ENCODE measurements around the gene SMAD6. TPM values are rescaled to one million over a fixed set of nuclear protein-coding genes. Genes with fewer than 3 reads are reported as not detected.

Gene SMAD6
- total RNA-seq, 1 donor: 1.9 TPM

DNA sequence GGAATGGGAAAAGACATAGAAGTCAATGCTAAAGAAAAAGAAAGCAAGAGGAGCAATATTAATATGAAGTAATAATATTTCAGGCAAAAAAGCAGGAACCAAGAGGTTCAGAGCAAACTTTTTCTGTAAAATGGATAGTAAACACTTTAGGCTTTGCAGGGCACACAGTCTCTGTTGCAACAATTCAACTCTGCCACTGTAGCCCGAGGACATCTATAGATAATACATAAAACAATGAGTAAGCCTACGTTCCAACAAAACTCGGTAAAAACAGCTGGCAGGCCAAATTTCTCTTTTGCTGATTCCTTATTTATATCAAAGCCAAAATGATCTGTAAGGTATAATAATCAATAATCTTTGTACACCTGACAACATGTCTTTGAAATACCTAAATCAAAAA lies 56.8 kb downstream of the SMAD6 start:
- peaks cover 7% of the 10 kb centered on the region for H3K4me1 ChIP-seq (ENCODE audit: insufficient read depth, low read length)
- H3K4me3 ChIP-seq (ENCODE audit: low read length): no peak overlapping the region
- H3K27me3 ChIP-seq (ENCODE audit: insufficient read depth, low read length): peaks cover 18% of the 10 kb centered on the region

DNA sequence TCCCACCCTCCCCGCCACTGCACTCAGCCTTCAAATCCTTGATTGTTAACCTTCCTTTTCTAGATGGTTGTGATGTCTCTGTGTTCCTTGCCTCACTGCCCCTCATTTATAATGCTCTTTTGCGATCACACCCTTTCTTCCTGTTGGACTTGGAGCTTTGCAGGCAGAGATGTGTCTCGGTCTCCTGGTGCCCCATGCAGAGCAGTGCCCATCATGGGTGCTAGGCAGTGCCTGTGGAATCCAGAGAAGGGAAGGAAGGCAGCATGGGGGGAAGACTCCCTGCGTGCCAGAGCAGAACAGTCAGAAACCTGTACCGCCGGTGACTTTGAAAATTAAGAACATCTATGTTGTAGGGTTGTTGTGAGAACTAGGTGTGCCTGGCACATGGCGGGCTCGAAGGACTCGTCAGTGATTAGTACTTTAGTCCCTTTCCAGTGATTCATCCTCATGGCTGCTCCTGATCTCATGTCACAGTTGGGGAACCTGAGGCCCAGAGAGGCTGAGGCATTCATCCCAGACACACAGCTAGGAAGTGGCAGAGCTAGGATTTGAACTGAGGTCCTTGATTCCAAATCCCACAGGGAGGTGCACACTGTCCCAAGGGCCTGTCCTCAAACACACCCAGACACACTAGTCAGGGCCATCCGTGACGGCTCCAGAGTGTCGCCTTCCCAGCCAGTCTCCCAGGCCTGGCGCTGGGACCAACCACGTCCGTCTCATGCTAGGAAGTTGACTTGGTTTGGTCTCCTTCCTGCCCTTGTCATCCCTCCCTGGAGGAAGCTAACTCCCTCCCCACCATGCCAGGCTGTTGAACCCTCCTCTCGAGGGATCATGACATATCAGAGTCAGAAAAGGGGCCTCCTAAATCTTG lies 58.3 kb downstream of the SMAD6 start:
- H3K4me3 ChIP-seq (ENCODE audit: low read length): no peak overlapping the region
- H3K9me3 ChIP-seq (ENCODE audit: low read depth, low read length): no peaks in the 10 kb centered on the region
- peaks cover 11% of the 10 kb centered on the region for H3K4me1 ChIP-seq (ENCODE audit: insufficient read depth, low read length)
- peaks cover 18% of the 10 kb centered on the region for H3K27me3 ChIP-seq (ENCODE audit: insufficient read depth, low read length)

More for the DNA sequence above, 56.8 kb downstream of the SMAD6 start:
- no peaks in the 10 kb centered on the region for H3K9me3 ChIP-seq (ENCODE audit: low read depth, low read length)

DNA sequence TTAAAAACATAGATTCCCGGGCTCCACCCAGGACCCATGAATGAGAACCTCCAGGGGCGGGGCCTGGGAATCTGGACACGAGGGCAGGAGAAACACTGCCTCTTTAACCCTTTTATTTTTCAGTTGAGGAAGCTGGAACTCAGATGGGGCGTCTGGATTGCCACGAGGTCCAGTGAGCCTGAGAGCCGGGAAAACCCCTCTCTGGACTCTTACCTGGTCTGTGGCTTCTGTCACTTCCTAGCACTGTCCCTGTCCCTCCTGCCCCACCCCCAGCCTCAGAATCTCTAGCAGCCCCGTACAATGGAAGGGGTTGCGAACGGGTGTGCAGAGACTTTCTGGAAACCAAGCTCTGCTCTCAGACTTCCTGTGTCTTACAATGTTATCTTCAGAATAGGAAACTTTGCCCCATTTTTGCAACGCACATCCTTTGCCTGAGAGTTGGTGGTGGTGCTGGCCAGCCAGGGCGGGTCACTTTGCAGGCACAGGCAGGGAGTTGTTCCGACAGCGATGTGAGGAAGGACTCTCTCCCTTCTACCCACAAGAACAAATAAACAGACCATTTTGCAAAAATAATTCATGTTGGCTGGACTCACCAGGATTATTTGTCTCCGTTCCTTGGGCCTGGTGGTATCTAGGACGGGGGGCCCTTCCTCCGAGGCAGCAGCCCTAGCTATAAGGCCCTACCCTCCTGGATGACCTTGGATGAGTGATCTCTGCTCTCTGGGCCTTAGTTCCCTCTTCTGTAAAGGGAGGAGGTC lies 59.1 kb downstream of the SMAD6 start:
- no peaks in the 10 kb centered on the region for H3K9me3 ChIP-seq (ENCODE audit: low read depth, low read length)
- peaks cover 19% of the 10 kb centered on the region for H3K4me1 ChIP-seq (ENCODE audit: insufficient read depth, low read length)
- H3K4me3 ChIP-seq (ENCODE audit: low read length): no peak overlapping the region
- peaks cover 22% of the 10 kb centered on the region for H3K27me3 ChIP-seq (ENCODE audit: insufficient read depth, low read length)

DNA sequence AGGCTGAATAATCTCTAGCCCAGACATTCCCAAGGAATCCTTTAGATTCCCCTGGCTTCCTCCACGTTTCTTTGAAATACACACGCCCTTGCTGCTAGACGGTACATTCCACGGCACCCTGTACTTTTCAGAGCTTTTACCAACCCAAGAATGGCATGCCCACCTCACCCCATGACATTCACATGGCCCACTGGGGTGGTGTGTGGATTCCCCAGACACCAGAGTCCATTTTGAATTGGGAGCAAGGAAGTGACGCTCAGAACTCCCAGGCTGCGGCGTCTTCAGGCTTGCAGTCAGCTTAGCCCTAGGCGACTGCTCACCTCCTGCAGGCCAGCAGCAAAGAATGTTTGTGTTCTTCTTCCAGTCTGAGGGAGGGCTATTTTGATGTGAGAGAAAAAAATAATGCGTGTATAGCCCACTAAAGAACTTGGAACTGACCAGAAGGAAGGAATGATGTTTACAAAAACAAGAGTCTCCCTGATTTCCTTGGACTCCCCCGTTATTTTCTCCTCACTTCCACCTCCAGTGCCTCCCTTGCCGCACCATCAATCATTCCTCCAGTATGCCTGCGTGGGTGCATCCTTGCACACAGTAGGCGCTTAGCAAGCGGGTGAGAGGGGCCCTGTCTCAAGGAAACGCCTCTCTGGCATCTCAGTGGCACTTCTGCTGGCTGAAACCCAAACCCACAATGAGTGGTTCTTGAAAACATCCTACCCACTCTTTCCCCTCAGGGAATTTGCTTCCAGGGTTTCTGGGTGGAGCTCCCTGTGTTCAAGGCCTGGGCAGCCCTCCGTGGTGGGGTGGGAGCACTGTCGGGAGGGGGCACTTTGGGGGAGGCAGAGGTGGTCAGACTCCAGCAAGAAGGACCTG lies 59.9 kb downstream of the SMAD6 start:
- no peak overlapping the region for H3K4me3 ChIP-seq (ENCODE audit: low read length)
- peaks cover 27% of the 10 kb centered on the region for H3K27me3 ChIP-seq (ENCODE audit: insufficient read depth, low read length)
- peaks cover 22% of the 10 kb centered on the region for H3K4me1 ChIP-seq (ENCODE audit: insufficient read depth, low read length)
- no peaks in the 10 kb centered on the region for H3K9me3 ChIP-seq (ENCODE audit: low read depth, low read length)

DNA sequence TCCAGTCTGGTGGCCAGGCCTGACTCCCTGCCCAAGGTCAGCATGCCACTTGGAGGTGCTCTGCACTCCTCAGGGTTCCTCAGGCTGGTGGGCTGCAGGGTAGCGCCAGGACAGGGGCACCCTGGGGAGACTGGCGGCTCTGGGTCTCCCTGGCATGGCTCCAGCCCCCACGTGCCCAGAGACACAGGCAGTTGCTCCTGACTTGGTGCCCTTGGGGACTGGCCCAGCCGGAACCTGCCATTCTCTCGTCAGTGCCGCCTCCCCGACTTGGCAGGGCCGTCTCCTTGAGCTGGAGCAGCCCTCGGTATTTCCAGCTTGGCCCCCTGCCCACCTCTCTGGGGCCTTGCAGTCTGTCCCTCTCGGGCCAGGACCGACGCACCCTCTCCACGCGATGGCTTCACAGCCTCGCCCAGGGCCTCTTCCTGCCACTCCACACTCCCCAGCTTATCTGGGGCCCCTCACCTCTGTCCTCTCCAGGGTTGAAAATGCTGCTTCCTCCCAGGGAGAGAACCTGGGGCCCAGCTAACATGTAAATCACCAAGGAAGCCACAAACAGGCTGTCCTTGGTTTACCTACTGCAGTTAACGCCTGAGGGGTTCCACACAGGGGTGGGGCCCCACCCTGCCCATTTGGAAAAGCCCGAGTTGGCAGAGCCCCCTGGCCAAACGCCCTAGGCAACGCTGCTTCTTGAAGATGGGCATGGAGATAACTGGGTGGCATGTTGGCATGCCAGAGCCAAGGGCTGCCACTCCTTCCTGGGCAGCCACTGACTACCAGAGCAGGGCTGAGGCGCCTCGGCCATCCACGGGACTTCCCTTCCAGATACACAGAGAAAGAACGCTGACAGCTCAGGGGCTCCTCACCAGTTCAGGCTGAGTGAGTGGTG lies 61.4 kb downstream of the SMAD6 start:
- peaks cover 28% of the 10 kb centered on the region for H3K27me3 ChIP-seq (ENCODE audit: insufficient read depth, low read length)
- no peak overlapping the region for H3K4me3 ChIP-seq (ENCODE audit: low read length)
- H3K9me3 ChIP-seq (ENCODE audit: low read depth, low read length): no peaks in the 10 kb centered on the region
- peaks cover 22% of the 10 kb centered on the region for H3K4me1 ChIP-seq (ENCODE audit: insufficient read depth, low read length)

DNA sequence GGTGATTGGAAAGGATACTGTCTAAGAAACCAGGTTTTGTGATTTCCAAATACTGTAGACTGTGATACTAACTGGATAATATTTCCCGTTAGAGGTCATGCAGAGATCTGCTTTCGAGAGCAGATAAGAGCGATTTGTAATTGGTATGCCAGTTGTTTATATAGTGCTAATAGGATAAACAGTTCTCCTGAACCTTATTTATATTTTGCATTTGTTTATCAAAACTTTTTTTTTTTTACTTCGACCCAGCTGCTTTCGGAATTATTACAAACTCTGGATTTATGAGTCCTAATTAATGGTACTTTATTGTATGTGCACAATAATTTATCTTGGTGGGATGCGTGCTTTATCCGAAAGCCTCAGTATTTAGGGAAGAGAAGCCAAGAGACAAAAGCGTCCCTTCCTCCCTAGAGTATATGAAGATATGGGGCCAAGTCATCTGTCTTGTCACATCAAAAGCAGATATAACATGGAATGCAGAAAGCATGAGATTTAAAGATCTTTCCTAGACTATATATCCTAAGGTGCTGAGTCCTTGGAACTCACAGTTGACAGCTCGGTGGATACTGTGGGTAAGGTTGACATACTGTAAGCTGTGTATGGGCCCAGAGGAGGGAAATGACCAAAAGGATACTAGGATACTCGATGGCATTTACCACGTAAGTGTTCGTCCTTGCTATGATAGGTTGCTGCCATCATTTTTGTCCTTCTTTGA lies 62.2 kb downstream of the SMAD6 start:
- Histone ChIP-seq H3K27me3 (ENCODE audit: insufficient read depth, low read length) (peaks cover 28% of the 10 kb centered on the region), H3K4me3 (ENCODE audit: low read length) (no peak overlapping the region), H3K9me3 (ENCODE audit: low read depth, low read length) (no peaks in the 10 kb centered on the region), H3K4me1 (ENCODE audit: insufficient read depth, low read length) (peaks cover 22% of the 10 kb centered on the region)

DNA sequence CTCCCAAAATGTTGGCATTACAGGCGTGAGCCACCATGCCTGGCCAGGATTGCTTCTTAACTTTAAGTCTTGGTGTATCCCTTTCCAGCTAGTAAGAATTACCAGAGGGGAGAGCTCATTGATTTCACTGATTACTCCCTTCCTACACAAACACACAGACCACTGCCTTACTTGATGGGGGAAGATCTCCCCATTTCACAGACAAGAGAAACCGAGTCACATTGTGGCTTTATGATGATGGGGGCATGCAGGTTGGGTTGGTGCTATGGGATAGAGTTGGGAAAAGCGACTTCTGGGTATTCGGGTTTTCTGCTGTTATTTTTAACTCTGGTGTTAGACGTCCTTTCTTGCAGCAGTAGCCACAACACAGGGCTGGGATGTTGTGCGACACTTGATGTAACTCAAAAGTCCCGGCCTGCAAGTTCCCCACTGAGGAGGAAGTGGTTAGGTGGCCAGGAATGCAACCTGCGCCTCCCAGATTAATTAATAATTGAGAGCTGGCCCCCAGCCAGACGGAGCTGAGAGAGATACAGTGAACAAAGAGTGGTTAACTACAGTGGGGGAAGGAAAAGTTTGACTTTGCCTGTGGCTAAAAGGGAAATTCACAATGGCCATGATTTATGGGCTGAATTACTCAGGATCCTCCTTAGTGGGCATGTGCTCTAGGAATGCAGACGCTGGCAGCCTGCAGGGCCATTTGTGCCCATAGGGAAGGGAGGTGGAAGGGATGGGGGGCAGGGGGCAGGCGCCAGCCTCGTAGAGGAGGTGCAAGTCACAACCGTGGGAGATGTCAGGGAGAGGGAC lies 63.6 kb downstream of the SMAD6 start:
- Histone ChIP-seq H3K4me1 (ENCODE audit: insufficient read depth, low read length) (peaks cover 22% of the 10 kb centered on the region), H3K9me3 (ENCODE audit: low read depth, low read length) (no peaks in the 10 kb centered on the region), H3K4me3 (ENCODE audit: low read length) (no peak overlapping the region), H3K27me3 (ENCODE audit: insufficient read depth, low read length) (peaks cover 28% of the 10 kb centered on the region)

DNA sequence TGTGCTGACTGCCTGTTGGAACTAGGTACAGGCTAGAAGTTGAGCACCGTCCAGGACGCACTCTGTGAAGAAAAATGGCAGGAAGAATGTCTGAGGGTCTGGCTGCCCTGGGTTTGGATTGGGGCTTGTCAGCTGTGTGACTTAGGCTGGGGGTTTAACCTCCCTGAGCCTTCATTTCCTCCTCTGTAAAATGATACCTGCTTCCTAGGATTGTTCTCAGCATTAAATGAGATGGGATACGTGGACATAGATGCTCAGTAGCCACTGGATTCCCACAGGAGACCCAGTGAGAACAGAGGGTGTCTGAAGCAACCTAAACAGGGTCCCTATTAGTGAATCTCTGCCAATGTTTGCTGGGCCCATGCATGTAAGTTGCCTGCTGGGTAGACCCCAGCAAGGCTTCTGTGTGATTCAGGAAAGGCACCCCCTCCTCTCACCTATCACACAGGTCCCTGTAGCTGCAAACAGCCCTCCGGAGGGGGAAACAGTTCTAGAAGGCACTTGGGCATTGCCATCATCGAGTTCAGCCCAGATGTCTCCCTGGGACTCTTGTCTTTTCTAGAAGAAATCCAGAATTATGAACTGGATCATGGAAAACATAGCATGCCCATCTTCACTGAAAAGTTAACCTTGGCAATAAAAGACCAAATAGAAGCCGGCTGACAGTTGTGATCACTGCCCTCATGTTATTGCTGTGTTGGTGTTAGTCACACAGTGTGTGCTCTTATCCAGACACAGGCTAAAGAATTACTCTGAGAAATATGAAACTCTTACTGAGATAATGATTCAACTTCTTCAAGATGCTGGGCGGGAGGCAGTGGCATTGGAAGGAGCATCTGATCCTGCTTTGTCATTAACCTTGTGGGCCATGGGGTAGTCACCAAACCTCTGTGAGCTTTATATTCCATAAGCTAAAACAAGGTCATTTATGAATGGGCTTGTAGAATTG lies 64.5 kb downstream of the SMAD6 start:
- no peaks in the 10 kb centered on the region for H3K9me3 ChIP-seq (ENCODE audit: low read depth, low read length)
- peaks cover 22% of the 10 kb centered on the region for H3K4me1 ChIP-seq (ENCODE audit: insufficient read depth, low read length)
- peaks cover 28% of the 10 kb centered on the region for H3K27me3 ChIP-seq (ENCODE audit: insufficient read depth, low read length)
- no peak overlapping the region for H3K4me3 ChIP-seq (ENCODE audit: low read length)

DNA sequence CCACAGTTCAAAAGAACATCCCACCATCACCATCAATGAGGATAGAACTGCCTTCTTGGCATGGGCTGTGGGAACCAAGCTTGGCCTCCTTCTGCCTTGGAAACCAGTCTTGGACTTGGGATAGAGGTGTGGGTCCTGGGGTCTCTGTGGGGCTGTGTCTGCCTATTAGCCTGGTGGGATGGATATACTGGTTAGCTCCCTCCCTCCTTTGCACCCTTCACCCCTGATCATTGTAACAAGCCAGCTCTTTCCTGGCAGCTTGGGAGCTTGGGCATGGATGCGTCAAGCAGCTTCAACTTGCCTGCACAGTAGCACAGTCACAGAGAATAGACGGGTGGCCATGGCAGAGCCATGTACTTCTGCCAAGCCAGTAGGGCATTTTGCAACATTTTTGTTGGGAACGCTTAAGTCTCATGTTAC lies 65.2 kb downstream of the SMAD6 start:
- Histone ChIP-seq H3K4me1 (ENCODE audit: insufficient read depth, low read length) (peaks cover 22% of the 10 kb centered on the region), H3K4me3 (ENCODE audit: low read length) (no peak overlapping the region)

DNA sequence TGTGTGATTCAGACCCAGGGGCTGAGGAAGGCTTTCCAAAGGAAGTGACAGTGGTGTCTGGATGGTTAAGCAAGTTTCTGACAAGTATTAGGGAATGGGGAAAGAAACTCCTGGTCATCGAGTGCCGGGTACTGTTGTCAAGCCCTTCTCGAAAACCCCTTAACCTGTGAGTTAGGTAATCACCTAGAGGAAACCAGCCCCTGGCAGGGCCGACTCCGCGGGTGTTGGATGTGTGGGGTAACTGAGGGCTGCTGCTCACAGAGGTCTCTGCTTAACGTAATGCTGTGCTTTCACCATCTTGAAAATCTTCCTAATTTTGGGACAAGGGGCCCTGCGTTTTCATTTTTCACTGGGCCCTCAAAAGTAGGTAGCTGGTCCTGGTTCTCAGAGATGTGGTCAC lies 67.0 kb downstream of the SMAD6 start:
- peaks cover 15% of the 10 kb centered on the region for H3K4me1 ChIP-seq (ENCODE audit: insufficient read depth, low read length)
- H3K9me3 ChIP-seq (ENCODE audit: low read depth, low read length): no peaks in the 10 kb centered on the region
- no peak overlapping the region for H3K4me3 ChIP-seq (ENCODE audit: low read length)
- peaks cover 9% of the 10 kb centered on the region for H3K27me3 ChIP-seq (ENCODE audit: insufficient read depth, low read length)

More for the DNA sequence above, 65.2 kb downstream of the SMAD6 start:
- Histone ChIP-seq H3K27me3 (ENCODE audit: insufficient read depth, low read length) (peaks cover 21% of the 10 kb centered on the region), H3K9me3 (ENCODE audit: low read depth, low read length) (no peaks in the 10 kb centered on the region)

DNA sequence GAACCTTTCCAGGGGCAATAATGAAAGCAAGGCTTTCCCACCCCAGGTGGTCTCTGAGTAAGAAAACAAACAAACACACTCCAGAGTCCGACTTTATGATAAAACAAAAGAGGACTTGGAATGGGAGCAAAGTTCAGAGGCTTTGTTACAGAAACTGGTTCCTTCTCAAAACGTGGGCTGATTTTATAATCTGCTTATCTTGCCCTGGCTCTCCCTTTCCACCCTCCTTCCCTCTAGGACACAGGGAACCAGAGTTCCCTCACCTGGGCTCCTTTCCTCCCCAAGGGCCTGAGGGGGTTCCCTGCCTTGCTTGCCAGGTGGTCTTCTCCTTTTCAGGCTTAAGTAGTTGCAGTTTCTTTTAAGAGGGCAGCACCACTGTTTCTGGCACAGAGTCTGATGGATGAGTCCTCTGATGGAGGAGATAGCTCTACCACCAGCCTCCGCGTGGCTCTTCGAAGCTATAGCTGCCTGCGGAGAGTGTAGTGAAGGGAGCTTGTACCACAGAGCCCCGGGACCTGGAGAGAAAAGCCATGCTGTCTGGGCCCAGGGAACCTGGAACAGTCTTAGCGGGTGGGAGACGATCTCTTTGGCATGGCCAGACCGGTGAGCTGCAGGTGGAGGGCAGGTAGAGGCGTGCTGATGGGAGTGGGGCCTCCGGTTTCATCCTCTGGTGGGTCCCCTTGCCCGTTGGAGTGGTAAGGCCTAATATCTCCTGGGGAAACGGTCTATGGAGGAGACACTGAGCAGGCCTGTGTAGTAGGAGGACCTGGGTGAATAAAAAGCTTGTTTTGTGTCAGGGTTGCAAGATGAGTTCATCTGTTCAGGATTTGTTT lies 68.7 kb downstream of the SMAD6 start:
- H3K9me3 ChIP-seq (ENCODE audit: low read depth, low read length): no peaks in the 10 kb centered on the region
- no peak overlapping the region for H3K4me3 ChIP-seq (ENCODE audit: low read length)
- H3K27me3 ChIP-seq (ENCODE audit: insufficient read depth, low read length): peaks cover 9% of the 10 kb centered on the region
- H3K4me1 ChIP-seq (ENCODE audit: insufficient read depth, low read length): peaks cover 7% of the 10 kb centered on the region

DNA sequence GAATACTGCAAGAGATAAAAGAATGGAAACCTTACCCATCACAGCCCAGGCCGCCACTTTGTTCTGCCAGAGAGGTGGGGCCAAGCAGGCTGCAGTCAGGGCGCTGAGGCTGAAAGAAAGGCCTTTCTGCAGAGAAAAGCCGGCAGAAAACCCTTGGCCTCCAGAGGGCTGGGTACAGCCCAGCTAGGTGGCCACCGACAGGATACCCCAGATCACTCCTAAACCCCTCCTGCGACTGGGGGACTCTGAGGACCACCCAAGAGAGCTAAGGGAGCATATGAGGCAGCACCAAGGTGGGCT lies 69.3 kb downstream of the SMAD6 start:
- Histone ChIP-seq H3K4me3 (ENCODE audit: low read length) (no peak overlapping the region), H3K4me1 (ENCODE audit: insufficient read depth, low read length) (peaks cover 1% of the 10 kb centered on the region), H3K9me3 (ENCODE audit: low read depth, low read length) (no peaks in the 10 kb centered on the region), H3K27me3 (ENCODE audit: insufficient read depth, low read length) (peaks cover 6% of the 10 kb centered on the region)
